ENCODE measurements around the gene TCF25.

GRCh38 chr16:89921131-89921701, 47.8 kb downstream of the TCF25 start:
- TF ChIP-seq CTCF (conservative IDR thresholded peaks at IDR 0.05 in 1 of 2, IDR thresholded peaks at IDR 0.05 in 1 of 2; ENCODE audit: low read depth in 1 of 2, low read length in 2 of 2) (no peak), EZH2 (IDR thresholded peaks at IDR 0.05; ENCODE audit: low read length, missing control alignments) (no peak)
